GM20000 (cell line): Measurements from ENCODE around the gene OR5K2.

Experiments
- DNase-seq: peaks from one replicate; pipeline ENCODE4 v3.0.0; 2012; ENCODE audit warnings: low spot score
- TF ChIP-seq, protein P1 (sequence below): IDR thresholded peaks from 2 replicates; pipeline ENCODE4 v1.5.1; 2012; ENCODE audit warnings: mild to moderate bottlenecking, control low read depth; ENCODE audit errors: extremely low read depth, missing control alignments

The OR5K2 gene

DNA sequence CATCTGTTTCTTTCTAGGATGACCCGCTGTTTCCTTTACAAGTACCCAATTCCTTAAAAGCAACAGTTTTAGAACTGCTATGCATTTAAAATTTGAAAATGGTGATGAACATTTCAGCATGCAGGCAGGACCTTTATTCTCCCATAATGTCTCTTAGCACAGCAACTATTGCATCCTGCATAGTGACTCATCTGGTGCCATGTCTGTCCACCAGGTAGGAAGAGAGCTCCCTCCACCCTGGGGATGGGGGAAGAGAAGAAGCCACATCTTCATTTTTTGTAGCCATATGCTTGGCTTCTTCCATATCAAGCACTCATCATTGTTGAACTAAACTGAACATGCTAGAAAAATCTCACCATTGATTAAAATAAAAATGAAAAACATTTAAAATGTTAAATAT is 44.2 kb downstream of the OR5K2 start:
- DNase-seq, result no peak
- TF ChIP-seq, protein P1, sequence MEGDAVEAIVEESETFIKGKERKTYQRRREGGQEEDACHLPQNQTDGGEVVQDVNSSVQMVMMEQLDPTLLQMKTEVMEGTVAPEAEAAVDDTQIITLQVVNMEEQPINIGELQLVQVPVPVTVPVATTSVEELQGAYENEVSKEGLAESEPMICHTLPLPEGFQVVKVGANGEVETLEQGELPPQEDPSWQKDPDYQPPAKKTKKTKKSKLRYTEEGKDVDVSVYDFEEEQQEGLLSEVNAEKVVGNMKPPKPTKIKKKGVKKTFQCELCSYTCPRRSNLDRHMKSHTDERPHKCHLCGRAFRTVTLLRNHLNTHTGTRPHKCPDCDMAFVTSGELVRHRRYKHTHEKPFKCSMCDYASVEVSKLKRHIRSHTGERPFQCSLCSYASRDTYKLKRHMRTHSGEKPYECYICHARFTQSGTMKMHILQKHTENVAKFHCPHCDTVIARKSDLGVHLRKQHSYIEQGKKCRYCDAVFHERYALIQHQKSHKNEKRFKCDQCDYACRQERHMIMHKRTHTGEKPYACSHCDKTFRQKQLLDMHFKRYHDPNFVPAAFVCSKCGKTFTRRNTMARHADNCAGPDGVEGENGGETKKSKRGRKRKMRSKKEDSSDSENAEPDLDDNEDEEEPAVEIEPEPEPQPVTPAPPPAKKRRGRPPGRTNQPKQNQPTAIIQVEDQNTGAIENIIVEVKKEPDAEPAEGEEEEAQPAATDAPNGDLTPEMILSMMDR, result no peak

DNA sequence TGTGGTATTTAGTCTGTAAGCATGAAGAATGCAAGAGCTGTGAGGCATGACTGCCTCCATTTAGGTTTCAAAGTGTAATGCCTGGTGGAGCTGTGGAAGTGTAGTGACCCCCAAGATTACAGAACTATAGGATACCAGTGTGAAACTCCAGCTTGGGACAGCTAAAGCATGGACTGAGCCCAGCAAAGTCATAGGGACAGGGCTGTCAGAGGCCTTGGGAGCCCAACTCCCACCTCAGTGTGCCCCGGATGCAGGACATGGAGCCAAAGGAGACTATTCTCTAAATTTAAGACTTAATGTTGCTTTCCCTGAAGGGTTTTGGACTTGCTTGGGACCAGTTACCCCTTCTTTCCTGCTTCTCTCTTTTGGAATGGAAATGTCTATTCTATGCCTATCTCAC is 45.1 kb downstream of the OR5K2 start:
- TF ChIP-seq, protein P1, result no peak
- DNase-seq, result no peak

DNA sequence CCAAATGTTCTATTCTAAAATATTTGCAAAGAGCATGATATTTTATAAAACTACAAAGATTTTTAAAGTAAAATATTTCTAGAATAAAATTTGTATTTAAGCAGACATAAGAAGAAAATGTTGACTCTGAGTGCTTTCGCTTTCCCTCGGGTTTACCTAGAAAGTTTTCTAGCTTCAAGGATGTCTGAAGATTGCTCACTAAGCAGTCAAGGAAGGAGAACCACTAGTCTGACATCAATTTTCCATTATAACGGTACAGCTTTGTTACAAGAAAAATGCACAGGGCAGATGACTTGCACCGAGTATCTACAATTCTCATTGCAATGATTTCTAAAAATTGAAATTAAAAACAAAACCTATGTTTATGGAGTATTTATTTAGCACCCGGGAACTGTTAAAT is 48.5 kb downstream of the OR5K2 start:
- no peak for DNase-seq
- TF ChIP-seq, protein P1, result no peak
